MM.1S (cell line): ENCODE measurements around the gene IRAK2.

ENCODE experiments used
- DNase-seq: peaks from one replicate; pipeline ENCODE4 v3.0.0-alpha.2; 2015
- H2AFZ ChIP-seq: fragments of 300-600 bp; sonication (generic); 2 replicates; pipeline ENCODE4 v1.6.0; 2016; ENCODE audit warnings: antibody characterized with exemption, low read length
- H3F3A ChIP-seq: fragments of 300-600 bp; sonication (generic); 2 replicates; pipeline ENCODE4 v1.6.1; 2016; ENCODE audit warnings: mild to moderate bottlenecking, antibody characterized with exemption, low read length, moderate library complexity, mixed read lengths; ENCODE audit not compliant: insufficient read depth
- H3K27ac ChIP-seq: fragments of 300-600 bp; sonication (generic); 2 replicates; pipeline ENCODE4 v1.5.1; 2016; ENCODE audit warnings: mild to moderate bottlenecking, low read length
- H3K27me3 ChIP-seq: fragments of 300-600 bp; sonication (generic); replicated peaks from 2 replicates; pipeline ENCODE4 v1.6.0; 2016; ENCODE audit warnings: low read length; ENCODE audit not compliant: insufficient read depth
- H3K36me3 ChIP-seq: fragments of 300-600 bp; sonication (generic); replicated peaks from 2 replicates; pipeline ENCODE4 v1.6.1; 2016; ENCODE audit warnings: mild to moderate bottlenecking, low read length, mixed read lengths; ENCODE audit not compliant: insufficient read depth
- H3K4me1 ChIP-seq: fragments of 300-600 bp; sonication (generic); 2 replicates; pipeline ENCODE4 v1.6.1; 2016; ENCODE audit warnings: low read length, mixed read lengths
- H3K4me2 ChIP-seq: fragments of 300-600 bp; sonication (generic); 2 replicates; pipeline ENCODE4 v1.6.0; 2016; ENCODE audit warnings: low read depth, low read length
- H3K4me3 ChIP-seq: fragments of 300-600 bp; sonication (generic); 2 replicates; pipeline ENCODE4 v1.5.1; 2016; ENCODE audit warnings: low read length, mixed read lengths
- H3K79me2 ChIP-seq: fragments of 300-600 bp; sonication (generic); 2 replicates; pipeline ENCODE4 v1.6.1; 2016; ENCODE audit warnings: mixed run types, low read length, mixed read lengths
- H3K9ac ChIP-seq: fragments of 300-600 bp; sonication (generic); 2 replicates; pipeline ENCODE4 v1.6.1; 2016; ENCODE audit warnings: low read length, mixed read lengths
- H3K9me2 ChIP-seq: fragments of 300-600 bp; sonication (generic); replicated peaks from 2 replicates; pipeline ENCODE4 v1.6.1; 2016; ENCODE audit warnings: mild to moderate bottlenecking, low read length, mixed read lengths; ENCODE audit not compliant: insufficient read depth
- H3K9me3 ChIP-seq: fragments of 300-600 bp; sonication (generic); replicated peaks from 2 replicates; pipeline ENCODE4 v1.6.1; 2016; ENCODE audit warnings: mild to moderate bottlenecking, low read length, mixed read lengths; ENCODE audit not compliant: insufficient read depth
- H4K20me1 ChIP-seq: fragments of 300-600 bp; sonication (generic); 2 replicates; pipeline ENCODE4 v1.6.1; 2016; ENCODE audit warnings: mild to moderate bottlenecking, low read length, moderate library complexity, mixed read lengths; ENCODE audit not compliant: insufficient read depth
- CTCF ChIP-seq: fragments of 300-600 bp; sonication (generic); IDR thresholded peaks from 2 replicates; pipeline ENCODE4 v1.5.1; 2016; ENCODE audit warnings: antibody characterized with exemption, low read length, mixed read lengths
- EZH2 ChIP-seq: fragments of 300-600 bp; sonication (generic); optimal IDR thresholded peaks from 2 replicates; pipeline ENCODE3; 2017; ENCODE audit warnings: low read depth, mild to moderate bottlenecking, antibody characterized with exemption, low read length, mixed read lengths
- EZH2phosphoT487 ChIP-seq: fragments of 300-600 bp; sonication (generic); IDR thresholded peaks from 2 replicates; pipeline ENCODE4 v1.6.1; 2018; ENCODE audit warnings: antibody characterized with exemption, low read length

The IRAK2 gene

GRCh38 chr3:10238345-10239183 lies 73.8 kb downstream of the IRAK2 start:
- H3K9me3 ChIP-seq: no peaks in the 10 kb centered on the region
- no peaks in the 10 kb centered on the region for H4K20me1 ChIP-seq
- H3F3A ChIP-seq: no peaks in the 10 kb centered on the region
- no peak overlapping the region for H3K4me3 ChIP-seq
- no peaks in the 10 kb centered on the region for H3K27me3 ChIP-seq
- H3K36me3 ChIP-seq: no peaks in the 10 kb centered on the region
- H3K4me2 ChIP-seq: no peak overlapping the region
- H3K4me1 ChIP-seq: no peaks in the 10 kb centered on the region
- no peak overlapping the region for H2AFZ ChIP-seq
- H3K9me2 ChIP-seq: no peaks in the 10 kb centered on the region
- no peak overlapping the region for H3K9ac ChIP-seq
- no peak for TF ChIP-seq CTCF
- TF ChIP-seq EZH2: no peak
- no peak for TF ChIP-seq EZH2phosphoT487
- DNase-seq: no peak
- H3K79me2 ChIP-seq: no peaks in the 10 kb centered on the region
- H3K27ac ChIP-seq: no peak overlapping the region

GRCh38 chr3:10240799-10241198 lies 76.1 kb downstream of the IRAK2 start:
- no peak overlapping the region for H3K27ac ChIP-seq
- no peaks in the 10 kb centered on the region for H3F3A ChIP-seq
- H3K27me3 ChIP-seq: no peaks in the 10 kb centered on the region
- H3K9me3 ChIP-seq: no peaks in the 10 kb centered on the region
- H3K4me1 ChIP-seq: no peaks in the 10 kb centered on the region
- H2AFZ ChIP-seq: no peak overlapping the region
- no peak overlapping the region for H3K4me2 ChIP-seq
- TF ChIP-seq CTCF (no peak), EZH2 (no peak), EZH2phosphoT487 (no peak)
- no peaks in the 10 kb centered on the region for H3K79me2 ChIP-seq
- no peaks in the 10 kb centered on the region for H4K20me1 ChIP-seq
- no peaks in the 10 kb centered on the region for H3K9me2 ChIP-seq
- no peak overlapping the region for H3K4me3 ChIP-seq
- H3K9ac ChIP-seq: no peak overlapping the region
- H3K36me3 ChIP-seq: no peaks in the 10 kb centered on the region
- no peak for DNase-seq

GRCh38 chr3:10242182-10243065 lies 77.7 kb downstream of the IRAK2 start:
- no peak overlapping the region for H3K9ac ChIP-seq
- no peak for DNase-seq
- no peaks in the 10 kb centered on the region for H3K4me1 ChIP-seq
- H3F3A ChIP-seq: 0 out of 2 replicates have a peak, but pooled peaks cover under 1% of the 10 kb centered on the region
- no peak overlapping the region for H2AFZ ChIP-seq
- H3K27me3 ChIP-seq: no peaks in the 10 kb centered on the region
- TF ChIP-seq CTCF: no peak
- TF ChIP-seq EZH2: no peak
- no peak for TF ChIP-seq EZH2phosphoT487
- no peak overlapping the region for H3K27ac ChIP-seq
- no peaks in the 10 kb centered on the region for H3K9me2 ChIP-seq
- H3K79me2 ChIP-seq: no peaks in the 10 kb centered on the region
- no peak overlapping the region for H3K4me3 ChIP-seq
- H4K20me1 ChIP-seq: no peaks in the 10 kb centered on the region
- no peak overlapping the region for H3K4me2 ChIP-seq
- no peaks in the 10 kb centered on the region for H3K36me3 ChIP-seq
- H3K9me3 ChIP-seq: no peaks in the 10 kb centered on the region
